GDM1 (cell line): ENCODE measurements around the gene SGK1.

Source experiments
- DNase-seq: peaks from one replicate; lab custom pipeline; 2025; lab: John Stamatoyannopoulos, UW

The SGK1 gene

GRCh38 chr6:134169871-134170486 lies 147.9 kb downstream of the SGK1 start:
- no peak for DNase-seq

- no peak for DNase-seq
Observed at GRCh38 chr6:134168590-134169208, 149.2 kb downstream of the SGK1 start.

- DNase-seq: no peak
Observed at GRCh38 chr6:134166511-134167261, 151.2 kb downstream of the SGK1 start.

GRCh38 chr6:134165561-134166201 lies 152.2 kb downstream of the SGK1 start:
- DNase-seq: no peak

- DNase-seq: no peak
Observed at GRCh38 chr6:134164300-134164699, 153.6 kb downstream of the SGK1 start.

GRCh38 chr6:134162932-134163331 lies 155.0 kb downstream of the SGK1 start:
- DNase-seq: no peak

- no peak for DNase-seq
Observed at GRCh38 chr6:134161041-134161440, 156.9 kb downstream of the SGK1 start.

GRCh38 chr6:134152767-134153485 lies 165.0 kb downstream of the SGK1 start:
- no peak for DNase-seq

- DNase-seq: no peak
Observed at GRCh38 chr6:134148566-134148965, 169.3 kb downstream of the SGK1 start.

- no peak for DNase-seq
Observed at GRCh38 chr6:134147034-134147533, 170.8 kb downstream of the SGK1 start.

- DNase-seq: no peak
Observed at GRCh38 chr6:134146268-134147033, 171.5 kb downstream of the SGK1 start.

GRCh38 chr6:134145786-134146185 lies 172.1 kb downstream of the SGK1 start:
- DNase-seq: no peak

- DNase-seq: no peak
Observed at GRCh38 chr6:134138226-134138975, 179.5 kb downstream of the SGK1 start.

- DNase-seq: no peak
Observed at GRCh38 chr6:134134654-134135053, 183.3 kb downstream of the SGK1 start.

- DNase-seq: no peak
Observed at GRCh38 chr6:134132494-134133141, 185.3 kb downstream of the SGK1 start.

GRCh38 chr6:134131530-134132139 lies 186.3 kb downstream of the SGK1 start:
- DNase-seq: no peak

- DNase-seq: no peak
Observed at GRCh38 chr6:134128146-134128545, 189.8 kb downstream of the SGK1 start.

- DNase-seq: no peak
Observed at GRCh38 chr6:134123666-134124208, 194.2 kb downstream of the SGK1 start.

GRCh38 chr6:134122775-134123174 lies 195.1 kb downstream of the SGK1 start:
- DNase-seq: no peak
